DOHH2 (cell line): ENCODE results near the gene ODAD2.

Experiments used
- H3F3A ChIP-seq: fragments of 200-600 bp; sonication (generic), shearing (Covaris generic); 2 replicates; pipeline ENCODE4 v1.6.0; 2016; ENCODE audit warnings: antibody characterized with exemption, mild to moderate bottlenecking; ENCODE audit not compliant: control insufficient read depth, insufficient read depth
- H3K27ac ChIP-seq: fragments of 200-600 bp; sonication (generic); 2 replicates; pipeline ENCODE4 v1.5.1; 2014; ENCODE audit warnings: low read depth, mild to moderate bottlenecking, low read length, moderate library complexity
- H3K27me3 ChIP-seq: fragments of 200-600 bp; sonication (generic); 2 replicates; pipeline ENCODE4 v1.6.1; 2014; ENCODE audit warnings: mild to moderate bottlenecking, low read length, mixed read lengths; ENCODE audit not compliant: control insufficient read depth
- H3K36me3 ChIP-seq: fragments of 200-600 bp; sonication (generic); 2 replicates; pipeline ENCODE4 v1.6.1; 2014; ENCODE audit warnings: mild to moderate bottlenecking, low read length, moderate library complexity, mixed read lengths; ENCODE audit not compliant: control insufficient read depth
- H3K4me1 ChIP-seq: fragments of 200-600 bp; sonication (generic); 2 replicates; pipeline ENCODE4 v1.6.1; 2014; ENCODE audit warnings: mild to moderate bottlenecking, low read length, mixed read lengths; ENCODE audit not compliant: control insufficient read depth
- H3K4me2 ChIP-seq: fragments of 200-600 bp; sonication (generic); 2 replicates; pipeline ENCODE4 v1.6.0; 2014; ENCODE audit warnings: mild to moderate bottlenecking, low read length, moderate library complexity
- H3K4me3 ChIP-seq: fragments of 200-600 bp; sonication (generic); 2 replicates; pipeline ENCODE4 v1.5.1; 2014; ENCODE audit warnings: mild to moderate bottlenecking, low read length, mixed read lengths
- H3K79me2 ChIP-seq: fragments of 200-600 bp; sonication (generic); 2 replicates; pipeline ENCODE4 v1.6.1; 2014; ENCODE audit warnings: mild to moderate bottlenecking, low read length, mixed read lengths; ENCODE audit not compliant: control insufficient read depth
- H3K9me2 ChIP-seq: fragments of 200-600 bp; sonication (generic); replicated peaks from 2 replicates; pipeline ENCODE4 v1.6.1; 2014; ENCODE audit warnings: mild to moderate bottlenecking, low read length, mixed read lengths; ENCODE audit not compliant: control insufficient read depth
- H3K9me3 ChIP-seq: fragments of 200-600 bp; sonication (generic); 2 replicates; pipeline ENCODE4 v1.6.1; 2014; ENCODE audit warnings: antibody characterized with exemption, low read length, mixed read lengths; ENCODE audit not compliant: control insufficient read depth, insufficient read depth
- H4K20me1 ChIP-seq: fragments of 200-600 bp; sonication (generic); 2 replicates; pipeline ENCODE4 v1.6.0; 2014; ENCODE audit warnings: low read depth, mild to moderate bottlenecking, antibody characterized with exemption, low read length, moderate library complexity; ENCODE audit not compliant: control insufficient read depth, insufficient read depth
- EZH2phosphoT487 ChIP-seq: fragments of 200-600 bp; sonication (generic); IDR thresholded peaks from 2 replicates; pipeline ENCODE4 v1.6.1; 2017; ENCODE audit warnings: borderline replicate concordance, mild to moderate bottlenecking, antibody characterized with exemption, low read length, moderate library complexity, mixed read lengths
- TF ChIP-seq, protein P1 (sequence below): fragments of 200-600 bp; sonication (generic); IDR thresholded peaks from one replicate; pipeline ENCODE4 v1.5.1; 2014; ENCODE audit warnings: antibody characterized with exemption, mild to moderate bottlenecking, low read depth, low read length; ENCODE audit not compliant: poor library complexity, severe bottlenecking

The ODAD2 gene

GRCh38 chr10:28010821-28011220, 11.9 kb upstream of the ODAD2 start:
- Histone ChIP-seq H3K27me3 (no peaks in the 10 kb centered on the region), H3K4me3 (no peak overlapping the region), H3K4me1 (no peaks in the 10 kb centered on the region), H4K20me1 (no peaks in the 10 kb centered on the region), H3K4me2 (no peak overlapping the region), H3K9me3 (no peaks in the 10 kb centered on the region), H3K9me2 (no peaks in the 10 kb centered on the region), H3F3A (no peaks in the 10 kb centered on the region), H3K27ac (no peak overlapping the region), H3K36me3 (no peaks in the 10 kb centered on the region), H3K79me2 (no peaks in the 10 kb centered on the region)
- no peak for TF ChIP-seq EZH2phosphoT487
- TF ChIP-seq, protein P1, sequence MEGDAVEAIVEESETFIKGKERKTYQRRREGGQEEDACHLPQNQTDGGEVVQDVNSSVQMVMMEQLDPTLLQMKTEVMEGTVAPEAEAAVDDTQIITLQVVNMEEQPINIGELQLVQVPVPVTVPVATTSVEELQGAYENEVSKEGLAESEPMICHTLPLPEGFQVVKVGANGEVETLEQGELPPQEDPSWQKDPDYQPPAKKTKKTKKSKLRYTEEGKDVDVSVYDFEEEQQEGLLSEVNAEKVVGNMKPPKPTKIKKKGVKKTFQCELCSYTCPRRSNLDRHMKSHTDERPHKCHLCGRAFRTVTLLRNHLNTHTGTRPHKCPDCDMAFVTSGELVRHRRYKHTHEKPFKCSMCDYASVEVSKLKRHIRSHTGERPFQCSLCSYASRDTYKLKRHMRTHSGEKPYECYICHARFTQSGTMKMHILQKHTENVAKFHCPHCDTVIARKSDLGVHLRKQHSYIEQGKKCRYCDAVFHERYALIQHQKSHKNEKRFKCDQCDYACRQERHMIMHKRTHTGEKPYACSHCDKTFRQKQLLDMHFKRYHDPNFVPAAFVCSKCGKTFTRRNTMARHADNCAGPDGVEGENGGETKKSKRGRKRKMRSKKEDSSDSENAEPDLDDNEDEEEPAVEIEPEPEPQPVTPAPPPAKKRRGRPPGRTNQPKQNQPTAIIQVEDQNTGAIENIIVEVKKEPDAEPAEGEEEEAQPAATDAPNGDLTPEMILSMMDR = no peak

GRCh38 chr10:28008054-28008453, 9.2 kb upstream of the ODAD2 start:
- H3K79me2 ChIP-seq = no peaks in the 10 kb centered on the region
- no peaks in the 10 kb centered on the region for H3K9me3 ChIP-seq
- H3K27me3 ChIP-seq = no peaks in the 10 kb centered on the region
- H3K9me2 ChIP-seq = no peaks in the 10 kb centered on the region
- H3K27ac ChIP-seq = no peak overlapping the region
- no peak overlapping the region for H3K4me2 ChIP-seq
- no peak overlapping the region for H3K4me3 ChIP-seq
- no peak for TF ChIP-seq EZH2phosphoT487
- TF ChIP-seq, protein P1 = no peak
- H4K20me1 ChIP-seq = no peaks in the 10 kb centered on the region
- H3K4me1 ChIP-seq = no peaks in the 10 kb centered on the region
- H3K36me3 ChIP-seq = no peaks in the 10 kb centered on the region
- H3F3A ChIP-seq = no peaks in the 10 kb centered on the region

GRCh38 chr10:28001353-28001752, 2.5 kb upstream of the ODAD2 start:
- no peaks in the 10 kb centered on the region for H3K4me1 ChIP-seq
- H3K9me2 ChIP-seq = no peaks in the 10 kb centered on the region
- H3K79me2 ChIP-seq = no peaks in the 10 kb centered on the region
- no peak overlapping the region for H3K4me3 ChIP-seq
- H3F3A ChIP-seq = no peaks in the 10 kb centered on the region
- H3K9me3 ChIP-seq = no peaks in the 10 kb centered on the region; the same call in 1 of the 2 replicates
- no peaks in the 10 kb centered on the region for H4K20me1 ChIP-seq
- no peak for TF ChIP-seq EZH2phosphoT487
- TF ChIP-seq, protein P1 = no peak
- H3K27ac ChIP-seq = no peak overlapping the region
- H3K27me3 ChIP-seq = no peaks in the 10 kb centered on the region
- H3K4me2 ChIP-seq = no peak overlapping the region
- H3K36me3 ChIP-seq = no peaks in the 10 kb centered on the region
